WTC11 (cell line): ENCODE results near the gene FHIT. TPM values are rescaled to one million over a fixed set of nuclear protein-coding genes. Genes with fewer than 3 reads are reported as not detected.

Source experiments
- ATAC-seq: fragments of 200-7000 bp; cut with Tn5 transposase; 2 replicates; pipeline ENCODE4 v1.10.0; 2021; ENCODE audit warnings: mild to moderate bottlenecking, moderate library complexity
- CTCF ChIA-PET: fragments of 300-600 bp; sonication (Branson Sonifier 250); formaldehyde crosslinking; loops from one replicate; lab custom pipeline; 2021; ENCODE audit warnings: antibody characterized with exemption; lab: Charles Lee
- POLR2A ChIA-PET: fragments of 350-600 bp; sonication (Branson Sonifier 250); formaldehyde crosslinking; loops from one replicate; lab custom pipeline; 2021; ENCODE audit warnings: antibody characterized with exemption; lab: Charles Lee
- DNase-seq: peaks from one replicate; pipeline ENCODE4 v3.0.0; 2021; ENCODE audit warnings: low spot score
- H3K27ac Mint-ChIP-seq: 2 replicates; pipeline ENCODE4 v1.8.0; 2021; ENCODE audit warnings: mixed read lengths
- H3K27me3 Mint-ChIP-seq: 2 replicates; pipeline ENCODE4 v1.8.0; 2021; ENCODE audit warnings: low read depth, mild to moderate bottlenecking, moderate library complexity, mixed read lengths
- H3K36me3 Mint-ChIP-seq: 2 replicates; pipeline ENCODE4 v1.8.0; 2021; ENCODE audit warnings: mixed read lengths
- H3K4me1 Mint-ChIP-seq: 2 replicates; pipeline ENCODE4 v1.8.0; 2022; ENCODE audit warnings: mixed read lengths
- H3K4me3 Mint-ChIP-seq: 2 replicates; pipeline ENCODE4 v1.8.0; 2021; ENCODE audit warnings: mild to moderate bottlenecking, moderate library complexity, mixed read lengths
- H3K9me3 Mint-ChIP-seq: 2 replicates; pipeline ENCODE4 v1.8.0; 2021; ENCODE audit warnings: mixed read lengths
- AR ChIP-seq: fragments of 250-450 bp; sonication (Bioruptor Pico); IDR thresholded peaks from 2 replicates; pipeline ENCODE4 v1.9.0; 2021; ENCODE audit warnings: mild to moderate bottlenecking
- EMX1 ChIP-seq: fragments of 250-450 bp; sonication (Bioruptor Pico); IDR thresholded peaks from 2 replicates; pipeline ENCODE4 v1.8.0; 2021; ENCODE audit warnings: mild to moderate bottlenecking
- ESRRA ChIP-seq: sonication (generic); formaldehyde crosslinking; IDR thresholded peaks from 2 replicates; pipeline ENCODE4 v1.8.1; 2022; ENCODE audit warnings: mild to moderate bottlenecking, missing genetic modification reagents, borderline replicate concordance
- GTF2I ChIP-seq: fragments of 250-450 bp; sonication (Bioruptor Pico); conservative IDR thresholded peaks from 2 replicates; pipeline ENCODE4 v1.4.0; 2021; ENCODE audit warnings: mild to moderate bottlenecking
- NFATC4 ChIP-seq: fragments of 250-450 bp; sonication (Bioruptor Pico); IDR thresholded peaks from 2 replicates; pipeline ENCODE4 v1.9.0; 2021; ENCODE audit warnings: mild to moderate bottlenecking
- NR3C1 ChIP-seq: sonication (generic); formaldehyde crosslinking; conservative IDR thresholded peaks from 2 replicates; pipeline ENCODE4 v1.8.1; 2023; ENCODE audit warnings: low read depth, mild to moderate bottlenecking, missing genetic modification reagents
- PRDM15 ChIP-seq: sonication (generic); formaldehyde crosslinking; IDR thresholded peaks from 2 replicates; pipeline ENCODE4 v1.8.0; 2022; ENCODE audit warnings: missing genetic modification reagents
- RORB ChIP-seq: fragments of 250-450 bp; sonication (Bioruptor Pico); IDR thresholded peaks from 2 replicates; pipeline ENCODE4 v1.9.0; 2021; ENCODE audit warnings: mild to moderate bottlenecking
- SMAD3 ChIP-seq: sonication (generic); formaldehyde crosslinking; IDR thresholded peaks from 2 replicates; pipeline ENCODE4 v1.8.0; 2022; ENCODE audit warnings: missing genetic modification reagents, mild to moderate bottlenecking, borderline replicate concordance
- SMAD4 ChIP-seq: sonication (generic); formaldehyde crosslinking; IDR thresholded peaks from 2 replicates; pipeline ENCODE4 v1.8.0; 2022; ENCODE audit warnings: mild to moderate bottlenecking, missing genetic modification reagents
- SOX15 ChIP-seq: fragments of 250-450 bp; sonication (Bioruptor Pico); IDR thresholded peaks from 2 replicates; pipeline ENCODE4 v1.9.0; 2021; ENCODE audit warnings: mild to moderate bottlenecking
- SP1 ChIP-seq: sonication (generic); formaldehyde crosslinking; conservative IDR thresholded peaks from 2 replicates; pipeline ENCODE4 v1.8.1; 2022; ENCODE audit warnings: missing genetic modification reagents
- TEAD4 ChIP-seq: sonication (generic); formaldehyde crosslinking; IDR thresholded peaks from 2 replicates; pipeline ENCODE4 v1.8.0; 2022; ENCODE audit warnings: mild to moderate bottlenecking, missing genetic modification reagents
- ZBTB21 ChIP-seq: sonication (generic); formaldehyde crosslinking; IDR thresholded peaks from 2 replicates; pipeline ENCODE4 v1.8.1; 2023; ENCODE audit warnings: mild to moderate bottlenecking, missing genetic modification reagents, borderline replicate concordance
- ZNF671 ChIP-seq: fragments of 250-450 bp; sonication (Bioruptor Pico); IDR thresholded peaks from 2 replicates; pipeline ENCODE4 v1.8.0; 2021; ENCODE audit warnings: mild to moderate bottlenecking
- total RNA-seq: library from RNA; stranded (reverse); gene quantifications from 3 replicates; pipeline ENCODE4 v1.2.3, GENCODE V29; 2021
- TF ChIP-seq, protein P1 (sequence below): sonication (generic); formaldehyde crosslinking; IDR thresholded peaks from 2 replicates; pipeline ENCODE4 v1.8.0; 2022; ENCODE audit warnings: mild to moderate bottlenecking, missing genetic modification reagents
- TF ChIP-seq, protein P2 (sequence below): sonication (generic); formaldehyde crosslinking; conservative IDR thresholded peaks from 2 replicates; pipeline ENCODE4 v1.8.1; 2023; ENCODE audit warnings: mild to moderate bottlenecking, low read depth, missing genetic modification reagents, moderate library complexity
- TF ChIP-seq, protein P3 (sequence below): sonication (generic); formaldehyde crosslinking; IDR thresholded peaks from 2 replicates; pipeline ENCODE4 v1.8.0; 2022; ENCODE audit warnings: mild to moderate bottlenecking, missing genetic modification reagents
- TF ChIP-seq, protein P4 (sequence below): sonication (generic); formaldehyde crosslinking; IDR thresholded peaks from 2 replicates; pipeline ENCODE4 v1.8.0; 2023; ENCODE audit warnings: missing genetic modification reagents
- TF ChIP-seq, protein P5 (sequence below): sonication (generic); formaldehyde crosslinking; IDR thresholded peaks from 2 replicates; pipeline ENCODE4 v1.8.1; 2022; ENCODE audit warnings: mild to moderate bottlenecking, moderate library complexity, missing genetic modification reagents

Gene FHIT
- total RNA-seq, 1 experiment from 2014 or later, result 2.6 TPM

- TF ChIP-seq, protein P1, sequence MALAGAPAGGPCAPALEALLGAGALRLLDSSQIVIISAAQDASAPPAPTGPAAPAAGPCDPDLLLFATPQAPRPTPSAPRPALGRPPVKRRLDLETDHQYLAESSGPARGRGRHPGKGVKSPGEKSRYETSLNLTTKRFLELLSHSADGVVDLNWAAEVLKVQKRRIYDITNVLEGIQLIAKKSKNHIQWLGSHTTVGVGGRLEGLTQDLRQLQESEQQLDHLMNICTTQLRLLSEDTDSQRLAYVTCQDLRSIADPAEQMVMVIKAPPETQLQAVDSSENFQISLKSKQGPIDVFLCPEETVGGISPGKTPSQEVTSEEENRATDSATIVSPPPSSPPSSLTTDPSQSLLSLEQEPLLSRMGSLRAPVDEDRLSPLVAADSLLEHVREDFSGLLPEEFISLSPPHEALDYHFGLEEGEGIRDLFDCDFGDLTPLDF (CRISPR knock-in tag), result no peak
- TF ChIP-seq, protein P2, sequence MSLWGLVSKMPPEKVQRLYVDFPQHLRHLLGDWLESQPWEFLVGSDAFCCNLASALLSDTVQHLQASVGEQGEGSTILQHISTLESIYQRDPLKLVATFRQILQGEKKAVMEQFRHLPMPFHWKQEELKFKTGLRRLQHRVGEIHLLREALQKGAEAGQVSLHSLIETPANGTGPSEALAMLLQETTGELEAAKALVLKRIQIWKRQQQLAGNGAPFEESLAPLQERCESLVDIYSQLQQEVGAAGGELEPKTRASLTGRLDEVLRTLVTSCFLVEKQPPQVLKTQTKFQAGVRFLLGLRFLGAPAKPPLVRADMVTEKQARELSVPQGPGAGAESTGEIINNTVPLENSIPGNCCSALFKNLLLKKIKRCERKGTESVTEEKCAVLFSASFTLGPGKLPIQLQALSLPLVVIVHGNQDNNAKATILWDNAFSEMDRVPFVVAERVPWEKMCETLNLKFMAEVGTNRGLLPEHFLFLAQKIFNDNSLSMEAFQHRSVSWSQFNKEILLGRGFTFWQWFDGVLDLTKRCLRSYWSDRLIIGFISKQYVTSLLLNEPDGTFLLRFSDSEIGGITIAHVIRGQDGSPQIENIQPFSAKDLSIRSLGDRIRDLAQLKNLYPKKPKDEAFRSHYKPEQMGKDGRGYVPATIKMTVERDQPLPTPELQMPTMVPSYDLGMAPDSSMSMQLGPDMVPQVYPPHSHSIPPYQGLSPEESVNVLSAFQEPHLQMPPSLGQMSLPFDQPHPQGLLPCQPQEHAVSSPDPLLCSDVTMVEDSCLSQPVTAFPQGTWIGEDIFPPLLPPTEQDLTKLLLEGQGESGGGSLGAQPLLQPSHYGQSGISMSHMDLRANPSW (CRISPR knock-in tag), result no peak
- TF ChIP-seq EMX1 (CRISPR knock-in tag) (no peak), GTF2I (CRISPR knock-in tag) (no peak)
Observed at GRCh38 chr3:59784164-59784563, 1467.1 kb downstream of the FHIT start (continued).

DNA sequence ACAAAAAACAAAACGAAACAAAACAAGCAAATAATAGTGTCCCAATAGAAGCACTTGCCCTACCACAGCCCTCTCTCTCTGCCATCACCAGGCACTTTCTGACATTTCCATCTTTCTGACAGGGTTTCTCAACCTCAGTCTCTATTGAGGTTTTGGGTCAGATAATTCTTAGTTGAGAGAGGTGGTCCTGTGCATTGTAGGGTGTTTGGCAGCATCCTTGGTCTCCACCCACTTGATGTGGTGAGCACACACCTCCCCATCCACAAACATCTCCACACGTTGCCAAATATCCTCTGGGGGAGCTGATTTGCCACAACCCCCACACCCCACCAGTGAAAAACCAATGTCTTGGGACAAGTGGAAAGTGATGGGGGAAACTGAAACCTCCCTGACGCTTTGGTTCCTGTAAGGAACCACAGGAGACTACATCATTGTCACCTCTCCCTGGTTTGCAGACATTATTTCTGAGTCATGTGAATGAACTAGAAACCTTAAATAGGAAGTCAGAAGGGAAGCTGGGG lies 1467.7 kb downstream of the FHIT start:
- DNase-seq (no peak), ATAC-seq (no peak)
- H3K27me3 Mint-ChIP-seq, result no peaks in the 10 kb centered on the region
- peaks cover 20% of the 10 kb centered on the region for H3K4me1 Mint-ChIP-seq
- H3K4me3 Mint-ChIP-seq, result no peak overlapping the region
- H3K36me3 Mint-ChIP-seq, result no peaks in the 10 kb centered on the region; the same call in 1 of the 2 replicates
- ChIA-PET CTCF (no interaction called here), POLR2A (no interaction called here)
- no peak for TF ChIP-seq ZNF671 (CRISPR knock-in tag)
- no peak for TF ChIP-seq ESRRA (CRISPR knock-in tag)
- TF ChIP-seq, protein P3, sequence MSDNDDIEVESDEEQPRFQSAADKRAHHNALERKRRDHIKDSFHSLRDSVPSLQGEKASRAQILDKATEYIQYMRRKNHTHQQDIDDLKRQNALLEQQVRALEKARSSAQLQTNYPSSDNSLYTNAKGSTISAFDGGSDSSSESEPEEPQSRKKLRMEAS (CRISPR knock-in tag), result no peak
- TF ChIP-seq, protein P4, sequence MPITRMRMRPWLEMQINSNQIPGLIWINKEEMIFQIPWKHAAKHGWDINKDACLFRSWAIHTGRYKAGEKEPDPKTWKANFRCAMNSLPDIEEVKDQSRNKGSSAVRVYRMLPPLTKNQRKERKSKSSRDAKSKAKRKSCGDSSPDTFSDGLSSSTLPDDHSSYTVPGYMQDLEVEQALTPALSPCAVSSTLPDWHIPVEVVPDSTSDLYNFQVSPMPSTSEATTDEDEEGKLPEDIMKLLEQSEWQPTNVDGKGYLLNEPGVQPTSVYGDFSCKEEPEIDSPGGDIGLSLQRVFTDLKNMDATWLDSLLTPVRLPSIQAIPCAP, result no peak
- no peak for TF ChIP-seq SOX15 (CRISPR knock-in tag)
- peaks cover 6% of the 10 kb centered on the region for H3K9me3 Mint-ChIP-seq
- no peak overlapping the region for H3K27ac Mint-ChIP-seq

- no peak overlapping the region for H3K27ac Mint-ChIP-seq
- ChIA-PET CTCF (no interaction called here), POLR2A (no interaction called here)
- TF ChIP-seq SMAD3, result no peak
- no peak for ATAC-seq
- DNase-seq, result no peak
- no peaks in the 10 kb centered on the region for H3K27me3 Mint-ChIP-seq
- peaks cover 6% of the 10 kb centered on the region for H3K9me3 Mint-ChIP-seq
- H3K4me1 Mint-ChIP-seq, result peaks cover 15% of the 10 kb centered on the region
- H3K4me3 Mint-ChIP-seq, result no peak overlapping the region
- no peaks in the 10 kb centered on the region; the same call in 1 of the 2 replicates for H3K36me3 Mint-ChIP-seq
Observed at GRCh38 chr3:59782664-59783063, 1468.6 kb downstream of the FHIT start.

GRCh38 chr3:59780209-59780608 lies 1471.0 kb downstream of the FHIT start:
- Mint-ChIP-seq H3K4me1 (peaks cover 25% of the 10 kb centered on the region), H3K27me3 (no peaks in the 10 kb centered on the region), H3K36me3 (no peaks in the 10 kb centered on the region; the same call in 1 of the 2 replicates), H3K27ac (no peak overlapping the region), H3K4me3 (no peak overlapping the region), H3K9me3 (peaks cover 6% of the 10 kb centered on the region)
- DNase-seq, result no peak
- no peak for ATAC-seq
- CTCF ChIA-PET, result no interaction called here
- POLR2A ChIA-PET, result no interaction called here
- no peak for TF ChIP-seq SMAD4 (CRISPR knock-in tag)
- no peak for TF ChIP-seq RORB (CRISPR knock-in tag)
- TF ChIP-seq SP1 (CRISPR knock-in tag), result no peak
- TF ChIP-seq PRDM15 (CRISPR knock-in tag), result no peak
- TF ChIP-seq NFATC4, result no peak
- TF ChIP-seq ZBTB21 (CRISPR knock-in tag), result no peak
- no peak for TF ChIP-seq AR (CRISPR knock-in tag)
- TF ChIP-seq TEAD4 (CRISPR knock-in tag), result no peak
- TF ChIP-seq NR3C1 (CRISPR knock-in tag), result no peak
- TF ChIP-seq, protein P5, sequence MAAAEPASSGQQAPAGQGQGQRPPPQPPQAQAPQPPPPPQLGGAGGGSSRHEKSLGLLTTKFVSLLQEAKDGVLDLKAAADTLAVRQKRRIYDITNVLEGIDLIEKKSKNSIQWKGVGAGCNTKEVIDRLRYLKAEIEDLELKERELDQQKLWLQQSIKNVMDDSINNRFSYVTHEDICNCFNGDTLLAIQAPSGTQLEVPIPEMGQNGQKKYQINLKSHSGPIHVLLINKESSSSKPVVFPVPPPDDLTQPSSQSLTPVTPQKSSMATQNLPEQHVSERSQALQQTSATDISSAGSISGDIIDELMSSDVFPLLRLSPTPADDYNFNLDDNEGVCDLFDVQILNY, result no peak
